Left colon (tissue), 2 donors: ENCODE data around the gene AMTN. TPM values are rescaled to one million over a fixed set of nuclear protein-coding genes. Genes with fewer than 3 reads are reported as not detected.

ENCODE experiments used
- ATAC-seq: fragments of 200-7000 bp; cut with Tn5 transposase; one replicate; pipeline ENCODE4 v1.9.1; 2020; ENCODE audit warnings: mild to moderate bottlenecking, moderate library complexity
- DNase-seq, 2 donors: peaks; one replicate each; pipeline ENCODE4 v3.0.0-alpha.2; 2020
- intact Hi-C, 2 donors: fragments of 100-400 bp; cut with DNase I in 1 of 2; cut with micrococcal nuclease in 1 of 2; formaldehyde crosslinking; loops; one replicate each; pipeline versions ENCODE4 v1.11.2 to v1.14.0; 2022; cut with DNase I, micrococcal nuclease
- total RNA-seq, 2 donors: library from RNA; stranded (reverse); fragmentation: NEBNext Ultra II Directional; extraction: Animal tissue kit (Norgen Biotek cat#: 25700); gene quantifications; one replicate each; pipeline ENCODE4 v1.2.1, GENCODE V29; 2021
- donor health status: DM: no; HTN: no; CAD: no.
- donor health status: DM: yes; HTN: yes; CAD: no.

The AMTN gene
- total RNA-seq, 2 donors from 2014 or later: not detected

- DNase-seq (no peak), ATAC-seq (no peak)
- intact Hi-C loops: no loop called here
Measured at GRCh38 chr4:70556856-70557255, 38.5 kb downstream of the AMTN start.

- DNase-seq (peak in 1 of 2 donors; percentile 42), ATAC-seq (peak; percentile 43)
- intact Hi-C loops: no loop called here
Measured at GRCh38 chr4:70559211-70559830, 41.0 kb downstream of the AMTN start.

GRCh38 chr4:70559924-70560323, 41.6 kb downstream of the AMTN start:
- DNase-seq (no peak), ATAC-seq (no peak)
- intact Hi-C loops: no loop called here

GRCh38 chr4:70564033-70564432, 45.7 kb downstream of the AMTN start:
- DNase-seq (no peak), ATAC-seq (no peak)
- intact Hi-C loops: no loop called here

- ATAC-seq (no peak), DNase-seq (no peak)
- intact Hi-C loops: no loop called here
Measured at GRCh38 chr4:70570796-70571195, 52.4 kb downstream of the AMTN start.

- intact Hi-C loops: no loop called here
- DNase-seq (no peak), ATAC-seq (no peak)
Measured at GRCh38 chr4:70571772-70572171, 53.4 kb downstream of the AMTN start.

GRCh38 chr4:70575964-70576363, 57.6 kb downstream of the AMTN start:
- ATAC-seq: no peak
- intact Hi-C loops: no loop called here
- no peak for DNase-seq

- intact Hi-C loops: no loop called here
- DNase-seq: no peak
- ATAC-seq: no peak
Measured at GRCh38 chr4:70577220-70577927, 59.0 kb downstream of the AMTN start.

GRCh38 chr4:70581980-70582379, 63.6 kb downstream of the AMTN start:
- DNase-seq (no peak), ATAC-seq (no peak)
- intact Hi-C loops: no loop called here

Other genes starting within 250 kb of the AMTN start
- gene CABS1, start 183.6 kb upstream of the AMTN start, total RNA-seq: not detected
- gene SMR3A, start 157.8 kb upstream of the AMTN start, total RNA-seq: not detected
- gene SMR3B, start 135.4 kb upstream of the AMTN start, total RNA-seq: not detected
- gene OPRPN, start 120.6 kb upstream of the AMTN start, total RNA-seq: not detected
- not detected for gene MUC7, start 46.4 kb upstream of the AMTN start, total RNA-seq
- gene AMBN, start 73.7 kb downstream of the AMTN start, total RNA-seq: not detected
- not detected for gene ENAM, start 110.2 kb downstream of the AMTN start, total RNA-seq
- 100 to 1,000 TPM; 114 to 909 TPM for gene JCHAIN, start 147.9 kb downstream of the AMTN start, total RNA-seq
- 10 to 100 TPM; 18.4 to 19.7 TPM for gene UTP3, start 170.0 kb downstream of the AMTN start, total RNA-seq
- 10 to 100 TPM; 37.2 to 37.8 TPM for gene RUFY3, start 203.4 kb downstream of the AMTN start, total RNA-seq